HG02588 (cell line): Measurements from ENCODE around the gene MAP2.

Source experiments
- ATAC-seq: cut with Tn5 transposase; IDR thresholded peaks from one replicate; pipeline ENCODE4 v1.9.1; 2021; ENCODE audit warnings: mild to moderate bottlenecking, moderate library complexity; ENCODE audit not compliant: unreplicated experiment

MAP2 gene

DNA sequence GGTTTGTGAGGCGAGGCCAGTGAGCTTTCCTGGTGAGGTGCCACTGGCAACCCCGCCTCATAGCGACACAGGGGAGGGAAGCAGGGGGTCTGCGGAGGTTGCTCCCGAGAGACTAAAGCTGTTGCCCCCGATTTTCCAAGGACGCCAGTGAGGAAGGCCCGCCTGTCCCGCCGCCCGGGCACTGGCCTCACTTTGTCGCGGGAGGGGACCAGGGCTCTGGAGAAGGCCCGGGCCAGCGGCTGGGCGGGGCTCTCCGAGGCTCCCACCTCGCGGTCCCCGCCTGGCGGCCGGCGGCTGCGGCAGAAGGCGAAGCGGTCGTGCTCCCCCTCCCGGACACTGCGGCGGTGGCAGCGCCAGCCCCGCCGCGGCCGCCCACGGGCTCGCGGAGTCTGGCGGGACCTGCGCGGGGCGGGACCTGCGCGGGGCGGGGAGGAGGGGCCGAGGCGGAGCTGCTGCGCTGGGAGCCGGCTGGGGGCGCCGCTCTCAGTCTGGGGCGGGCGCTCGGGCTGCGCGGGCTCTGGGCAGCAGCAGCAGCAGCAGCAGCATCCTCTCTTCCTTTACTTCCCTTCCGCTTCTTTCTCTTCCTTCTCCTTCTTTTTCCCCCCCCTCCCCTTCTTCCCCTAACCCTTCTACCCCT, at the start of gene MAP2:
MAP2 (plus strand) TSS at position 486 of the 637 bp plus-strand sequence. CDS start 229,124 bp downstream, outside the sequence.
- ATAC-seq = peak; percentile 99

DNA sequence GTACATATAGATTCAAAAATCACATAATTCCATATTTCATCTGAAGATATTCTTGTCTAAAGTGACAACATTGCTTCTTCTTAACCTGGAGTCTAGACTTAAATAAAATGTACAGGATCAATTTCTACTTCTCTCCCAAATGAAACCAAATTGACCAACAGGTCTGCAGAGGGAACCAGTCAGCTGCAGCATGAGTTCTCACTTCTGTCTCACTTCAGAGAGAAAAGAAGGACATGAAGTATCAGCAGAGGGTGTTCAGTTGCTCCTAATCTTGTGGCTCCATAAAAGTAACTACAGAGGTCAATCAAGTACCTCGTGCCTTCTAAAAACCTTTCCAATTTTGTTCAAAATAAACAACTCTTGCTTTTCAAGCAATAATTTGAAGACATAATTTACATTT, 47.2 kb upstream of the MAP2 start:
- ATAC-seq = no peak

DNA sequence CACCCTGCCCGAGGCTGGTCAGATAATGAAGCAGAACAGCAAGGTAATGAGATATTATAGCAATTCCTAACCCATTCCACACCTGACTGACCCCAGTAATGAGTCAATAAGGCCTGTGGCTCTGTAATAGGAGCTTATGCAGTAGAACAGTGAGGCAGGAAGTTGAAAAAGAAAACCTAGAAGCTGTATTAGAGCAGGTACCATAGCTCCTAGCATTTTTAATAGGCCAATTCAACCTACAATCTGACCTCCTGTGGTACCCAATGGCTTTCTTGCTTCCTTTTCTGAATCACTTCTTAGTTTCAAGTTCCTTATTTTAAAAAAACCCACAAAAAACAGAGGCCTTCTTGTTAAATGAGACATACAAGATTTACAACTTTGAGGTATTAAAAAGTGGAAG, 43.6 kb upstream of the MAP2 start:
- ATAC-seq = peak; percentile 96

DNA sequence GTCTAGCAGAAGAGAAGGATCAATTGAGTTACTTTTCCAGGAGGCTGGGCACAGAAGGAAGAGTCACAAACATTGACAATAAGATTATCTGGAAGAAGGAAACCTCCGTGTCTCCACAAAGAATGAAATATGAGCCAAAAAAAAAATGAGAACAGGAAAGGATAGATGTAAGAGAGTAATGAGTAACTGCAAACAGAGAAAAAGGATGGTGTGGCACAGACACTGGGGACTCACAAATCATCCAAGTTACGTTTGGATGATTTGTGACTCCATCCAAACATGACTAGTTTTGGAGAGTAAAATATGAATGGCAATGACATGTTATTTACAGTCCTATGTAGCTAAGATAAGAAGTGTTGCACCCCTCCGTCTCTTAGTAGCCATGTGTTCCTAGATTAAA, 42.8 kb upstream of the MAP2 start:
- ATAC-seq = no peak

- no peak for ATAC-seq
Observed at GRCh38 chr2:209382775-209383174, 41.1 kb upstream of the MAP2 start.

DNA sequence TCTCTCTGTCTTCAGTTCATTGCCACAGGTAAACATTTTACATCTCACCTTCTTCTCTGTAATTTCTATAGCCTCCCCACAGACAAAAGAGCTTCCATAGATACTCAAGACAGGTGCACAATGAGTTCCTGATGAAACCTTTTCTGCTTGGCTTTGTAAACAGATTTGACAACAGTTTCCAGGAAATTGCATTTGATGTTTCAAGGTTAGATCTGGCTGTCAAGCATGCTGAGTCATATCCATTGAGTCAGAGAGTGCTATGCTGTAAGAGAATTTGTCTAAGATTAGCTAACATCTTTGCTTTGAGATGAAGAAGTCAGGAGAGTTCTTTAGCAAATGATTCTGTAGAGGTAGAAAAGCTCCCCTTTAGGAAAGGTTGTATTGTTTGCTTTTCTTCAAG, 40.6 kb upstream of the MAP2 start:
- ATAC-seq = no peak

GRCh38 chr2:209387389-209387788, 36.5 kb upstream of the MAP2 start:
- no peak for ATAC-seq

- ATAC-seq = no peak
Observed at GRCh38 chr2:209388446-209389037, 35.3 kb upstream of the MAP2 start.

- no peak for ATAC-seq
Observed at GRCh38 chr2:209389171-209389618, 34.7 kb upstream of the MAP2 start.

- no peak for ATAC-seq
Observed at GRCh38 chr2:209390839-209391238, 33.0 kb upstream of the MAP2 start.

DNA sequence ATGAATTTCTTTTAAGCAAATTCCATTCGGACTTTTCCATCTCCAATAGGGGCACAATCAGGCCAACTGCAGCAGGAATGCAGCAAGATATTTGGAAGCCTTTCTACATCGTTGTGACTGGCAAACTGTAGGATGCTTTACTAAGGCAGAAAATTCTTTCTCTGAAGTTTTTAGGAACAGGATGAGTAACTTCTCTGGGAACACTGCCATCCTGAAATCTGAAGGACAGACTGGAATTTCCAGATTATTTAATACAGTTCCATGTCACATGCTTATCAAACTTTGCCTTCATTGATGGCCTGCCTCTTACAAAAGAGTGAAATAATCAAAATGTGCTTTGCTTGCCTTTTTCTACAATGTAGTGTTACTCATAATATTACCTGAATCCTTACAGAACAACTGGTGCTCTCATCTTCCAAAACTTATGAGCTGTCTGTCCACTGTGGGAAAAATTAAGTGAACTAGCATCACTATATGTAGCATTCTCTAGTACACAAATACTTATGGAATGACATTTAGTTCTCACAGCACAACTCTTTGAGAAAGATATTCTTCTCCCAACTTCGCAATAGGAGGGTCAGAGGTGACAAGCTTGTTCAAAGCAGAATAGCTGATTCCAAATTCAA, 32.0 kb upstream of the MAP2 start:
- no peak for ATAC-seq

- no peak for ATAC-seq
Observed at GRCh38 chr2:209395229-209395628, 28.6 kb upstream of the MAP2 start.

DNA sequence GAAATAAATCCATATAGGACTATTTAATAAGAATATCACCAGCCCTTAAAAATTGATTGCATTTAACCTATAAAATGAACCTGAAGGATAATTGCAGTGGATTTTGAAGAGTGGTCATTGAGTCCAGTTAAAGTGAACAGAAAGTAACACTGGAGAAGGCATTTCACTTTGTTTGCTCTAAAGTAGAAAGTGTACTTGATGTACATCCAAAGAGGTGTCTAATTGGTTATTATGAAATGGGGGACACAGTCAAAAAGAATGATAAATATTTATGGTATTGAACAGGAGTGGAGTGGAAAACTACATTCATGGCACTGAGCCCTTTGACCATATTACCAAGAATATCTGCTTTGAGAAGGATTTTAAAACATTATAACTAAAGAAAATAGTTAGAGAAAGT, 28.2 kb upstream of the MAP2 start:
- ATAC-seq = no peak

DNA sequence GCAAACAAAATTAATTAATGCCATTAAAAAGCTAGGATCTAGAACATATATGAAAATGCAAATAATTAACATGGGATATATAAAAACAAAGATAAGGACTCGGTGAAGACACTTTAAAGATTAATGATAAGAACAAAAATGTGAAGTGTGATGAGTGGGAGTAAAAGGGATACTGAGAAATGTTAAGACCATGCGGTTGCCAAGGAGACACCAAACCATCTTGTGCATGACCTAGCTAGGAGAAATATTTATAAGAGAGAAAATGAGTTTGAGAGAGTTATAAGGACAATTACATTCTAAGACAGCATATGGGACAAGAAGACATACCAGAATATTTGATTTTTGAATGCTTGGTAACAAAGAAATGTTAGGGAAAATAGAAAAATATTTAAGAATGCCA, 25.4 kb upstream of the MAP2 start:
- ATAC-seq = no peak

- ATAC-seq = no peak
Observed at GRCh38 chr2:209401788-209402187, 22.1 kb upstream of the MAP2 start.

- ATAC-seq = no peak
Observed at GRCh38 chr2:209411296-209411695, 12.6 kb upstream of the MAP2 start.

- no peak for ATAC-seq
Observed at GRCh38 chr2:209411718-209412117, 12.1 kb upstream of the MAP2 start.

- no peak for ATAC-seq
Observed at GRCh38 chr2:209413311-209414014, 10.4 kb upstream of the MAP2 start.

- ATAC-seq = no peak
Observed at GRCh38 chr2:209416913-209417312, 6.9 kb upstream of the MAP2 start.

- no peak for ATAC-seq
Observed at GRCh38 chr2:209422191-209422754, 1.6 kb upstream of the MAP2 start.

GRCh38 chr2:209424199-209424701, 403 bp downstream of the MAP2 start:
- peak; percentile 11 for ATAC-seq
